ENCODE results near the gene IGF1. TPM values are rescaled to one million over a fixed set of nuclear protein-coding genes. Genes with fewer than 3 reads are reported as not detected.

The IGF1 gene
- total RNA-seq, 4 donors from 2014 or later, result 50.0 to 262 (median 78.1) TPM

DNA sequence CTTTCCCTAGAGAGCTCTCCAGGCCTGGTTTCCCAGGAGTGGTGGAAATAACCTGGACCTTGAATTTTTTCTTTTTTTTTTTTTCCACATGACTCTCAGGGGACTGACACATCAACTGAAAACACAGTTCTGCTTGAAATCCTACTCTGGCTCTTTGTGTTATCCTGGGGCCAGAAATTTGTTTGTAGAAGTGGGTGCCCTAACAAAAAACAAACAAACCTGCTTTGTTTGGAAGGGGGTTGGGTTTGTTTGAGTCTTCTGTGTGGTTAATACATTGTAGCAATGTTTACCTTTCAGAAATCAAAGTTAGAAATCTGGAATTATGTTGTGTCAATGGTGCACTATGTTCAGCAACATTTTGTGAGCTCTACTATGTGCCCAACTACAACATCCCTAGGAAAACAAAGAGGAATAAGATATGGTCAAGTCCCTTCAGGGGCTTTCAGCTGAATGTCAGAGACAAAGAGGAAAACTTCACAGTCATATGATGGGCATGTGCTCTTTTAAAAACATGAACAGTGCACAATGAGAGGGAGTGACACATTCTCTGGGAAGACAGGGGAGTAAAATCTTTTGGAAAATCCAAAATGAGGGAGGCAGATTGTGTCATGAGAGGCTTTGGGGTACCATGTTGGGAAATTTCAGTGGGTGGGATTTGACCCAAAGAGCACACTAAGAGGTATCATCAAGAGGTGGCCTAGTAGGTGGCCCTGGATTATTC lies 1.5 kb upstream of the IGF1 start:
- Histone ChIP-seq H3K27ac (peak overlapping the region in 1 of 4 donors; percentile 40), H3K9me3 (no peaks in the 10 kb centered on the region), H3K27me3 (no peaks in the 10 kb centered on the region), H3K36me3 (no peaks in the 10 kb centered on the region), H3K4me3 (no peak overlapping the region), H3K4me1 (peaks cover 0 to 49% (median 18%) of the 10 kb centered on the region in 4 donors)
- TF ChIP-seq, protein P1, sequence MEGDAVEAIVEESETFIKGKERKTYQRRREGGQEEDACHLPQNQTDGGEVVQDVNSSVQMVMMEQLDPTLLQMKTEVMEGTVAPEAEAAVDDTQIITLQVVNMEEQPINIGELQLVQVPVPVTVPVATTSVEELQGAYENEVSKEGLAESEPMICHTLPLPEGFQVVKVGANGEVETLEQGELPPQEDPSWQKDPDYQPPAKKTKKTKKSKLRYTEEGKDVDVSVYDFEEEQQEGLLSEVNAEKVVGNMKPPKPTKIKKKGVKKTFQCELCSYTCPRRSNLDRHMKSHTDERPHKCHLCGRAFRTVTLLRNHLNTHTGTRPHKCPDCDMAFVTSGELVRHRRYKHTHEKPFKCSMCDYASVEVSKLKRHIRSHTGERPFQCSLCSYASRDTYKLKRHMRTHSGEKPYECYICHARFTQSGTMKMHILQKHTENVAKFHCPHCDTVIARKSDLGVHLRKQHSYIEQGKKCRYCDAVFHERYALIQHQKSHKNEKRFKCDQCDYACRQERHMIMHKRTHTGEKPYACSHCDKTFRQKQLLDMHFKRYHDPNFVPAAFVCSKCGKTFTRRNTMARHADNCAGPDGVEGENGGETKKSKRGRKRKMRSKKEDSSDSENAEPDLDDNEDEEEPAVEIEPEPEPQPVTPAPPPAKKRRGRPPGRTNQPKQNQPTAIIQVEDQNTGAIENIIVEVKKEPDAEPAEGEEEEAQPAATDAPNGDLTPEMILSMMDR (IDR thresholded peaks at IDR 0.05), result no peak
- TF ChIP-seq EP300 (IDR thresholded peaks at IDR 0.05) (no peak), POLR2A (IDR thresholded peaks at IDR 0.05) (no peak)
- no peak for DNase-seq (ENCODE audit: low spot score in 2 of 2)

DNA sequence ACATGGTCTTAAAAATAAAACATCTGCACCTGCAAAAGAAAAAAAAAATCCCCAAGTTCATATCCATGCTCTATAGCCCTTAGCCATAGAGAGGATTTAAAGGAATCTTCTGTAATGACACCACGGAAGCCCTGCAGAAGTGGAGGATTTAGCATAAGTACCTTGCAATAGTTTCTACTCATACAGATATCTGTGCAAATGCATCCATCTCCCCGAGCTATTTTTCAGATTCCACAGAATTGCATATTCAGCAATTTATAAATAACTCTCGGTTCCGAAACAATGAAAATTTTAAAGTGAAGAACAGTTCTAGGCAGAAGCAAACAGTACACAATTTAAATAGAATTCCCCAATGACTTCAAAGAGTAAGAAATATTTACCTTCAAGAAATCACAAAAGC lies 424 bp downstream of the IGF1 start:
- peak overlapping the region in 3 of 4 donors; percentile 9 to 42 (median 10) for H3K4me3 ChIP-seq

DNA sequence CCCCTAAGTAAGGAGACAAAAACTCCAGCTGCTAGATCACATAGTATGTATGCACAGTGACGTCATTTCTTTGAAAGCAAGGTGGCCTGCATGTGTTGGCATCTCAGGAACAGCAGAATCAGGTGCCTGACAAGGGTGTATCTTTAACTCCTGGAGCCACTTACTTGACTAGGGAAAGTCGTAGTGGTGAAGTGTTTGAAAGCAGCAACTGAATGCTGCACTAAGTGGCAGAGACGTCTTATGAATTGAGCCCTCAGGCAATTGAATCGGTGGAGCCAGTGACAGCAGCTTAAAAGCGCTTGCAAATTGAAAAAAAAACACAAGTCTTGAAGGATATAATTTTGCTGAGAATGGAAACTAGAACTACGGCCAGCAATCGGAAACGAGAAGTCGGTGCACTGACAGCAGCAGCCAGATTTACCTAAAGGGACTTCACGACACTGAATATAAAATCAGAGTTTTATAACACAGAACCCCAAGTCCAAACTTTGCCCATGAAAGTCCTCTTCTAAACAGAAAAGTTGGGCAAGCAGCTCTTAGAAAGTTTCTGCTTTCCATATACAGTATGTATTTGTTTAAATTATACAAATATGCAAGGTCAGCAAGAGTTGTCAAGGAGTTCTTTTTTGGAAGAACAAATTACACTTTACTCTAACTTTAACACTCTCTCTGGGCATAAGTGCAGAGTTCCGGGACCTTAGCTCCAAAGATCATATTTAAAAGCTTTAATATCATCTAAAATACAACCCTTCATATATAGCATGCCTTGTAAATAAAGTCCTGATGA lies 1.1 kb downstream of the IGF1 start:
- WGBS, 2 donors, result 9 to 16% methylated on average over 11 of the region's 11 CpGs
- no peak for DNase-seq (ENCODE audit: low spot score in 2 of 2)
- Histone ChIP-seq H3K27me3 (no peaks in the 10 kb centered on the region), H3K4me1 (peaks cover 0 to 41% (median 18%) of the 10 kb centered on the region in 4 donors), H3K4me3 (peak overlapping the region; percentile 6 to 42 (median 19)), H3K36me3 (no peaks in the 10 kb centered on the region), H3K27ac (peak overlapping the region in 3 of 4 donors; percentile 13 to 70 (median 56)), H3K9me3 (no peaks in the 10 kb centered on the region)
- TF ChIP-seq EP300 (IDR thresholded peaks at IDR 0.05), result peak in 1 of 2 donors; percentile 11
- no peak for TF ChIP-seq POLR2A (IDR thresholded peaks at IDR 0.05)

More for the DNA sequence above, 424 bp downstream of the IGF1 start:
- Histone ChIP-seq H3K4me1 (peaks cover 0 to 46% (median 18%) of the 10 kb centered on the region in 4 donors), H3K27ac (peak overlapping the region in 2 of 4 donors; percentile 56 to 70), H3K27me3 (no peaks in the 10 kb centered on the region), H3K36me3 (no peaks in the 10 kb centered on the region), H3K9me3 (no peaks in the 10 kb centered on the region)
- no peak for TF ChIP-seq EP300 (IDR thresholded peaks at IDR 0.05)
- TF ChIP-seq POLR2A (IDR thresholded peaks at IDR 0.05), result no peak
- TF ChIP-seq, protein P1 (IDR thresholded peaks at IDR 0.05), result no peak
- WGBS, 2 donors, result 8 to 20% methylated on average over 4 of the region's 4 CpGs
- DNase-seq (ENCODE audit: low spot score in 2 of 2), result no peak

DNA sequence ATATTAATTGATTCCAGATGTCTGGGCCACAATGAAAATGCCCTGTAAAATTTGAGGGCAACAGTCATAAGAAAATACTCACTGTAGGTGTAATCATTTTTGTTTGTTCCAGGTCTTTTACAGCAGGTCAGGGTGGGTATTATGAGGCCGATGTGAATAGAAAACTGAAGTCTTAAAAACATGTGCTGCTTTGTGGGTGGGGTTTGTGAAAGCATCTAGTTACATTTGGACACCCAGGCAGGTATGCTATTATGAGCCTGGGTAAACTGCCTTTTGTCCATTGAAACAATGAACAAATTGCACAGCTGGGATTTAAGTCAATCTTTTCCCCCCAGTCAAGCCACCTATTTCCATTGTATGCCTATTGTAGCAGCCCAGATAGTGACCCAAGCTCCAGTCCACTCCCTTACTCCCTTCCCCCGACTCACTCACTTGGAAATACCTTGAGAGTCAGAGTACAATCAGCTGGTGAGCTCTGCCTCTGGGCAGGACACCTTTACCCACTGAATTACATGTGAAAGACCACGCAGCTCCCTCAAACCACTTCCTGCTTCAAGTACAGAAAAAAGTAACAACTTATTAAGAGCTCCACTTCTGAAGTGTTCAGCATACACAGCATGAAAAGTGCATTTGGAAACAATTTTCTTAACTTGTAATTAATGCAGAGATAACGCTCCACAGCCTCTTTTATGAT lies 1.8 kb downstream of the IGF1 start:
- TF ChIP-seq, protein P1 (IDR thresholded peaks at IDR 0.05), result no peak
- TF ChIP-seq EP300 (IDR thresholded peaks at IDR 0.05) (no peak), POLR2A (IDR thresholded peaks at IDR 0.05) (no peak)
- 26 to 33% methylated on average over 4 of the region's 4 CpGs for WGBS, 2 donors
- peaks cover 0 to 34% (median 18%) of the 10 kb centered on the region in 4 donors for H3K4me1 ChIP-seq
- no peaks in the 10 kb centered on the region for H3K27me3 ChIP-seq
- H3K9me3 ChIP-seq, result no peaks in the 10 kb centered on the region
- no peaks in the 10 kb centered on the region for H3K36me3 ChIP-seq
- no peak for DNase-seq (ENCODE audit: low spot score in 2 of 2)
- H3K27ac ChIP-seq, result peak overlapping the region in 3 of 4 donors; percentile 13 to 70 (median 56)
- peak overlapping the region in 2 of 4 donors; percentile 28 to 42 for H3K4me3 ChIP-seq

DNA sequence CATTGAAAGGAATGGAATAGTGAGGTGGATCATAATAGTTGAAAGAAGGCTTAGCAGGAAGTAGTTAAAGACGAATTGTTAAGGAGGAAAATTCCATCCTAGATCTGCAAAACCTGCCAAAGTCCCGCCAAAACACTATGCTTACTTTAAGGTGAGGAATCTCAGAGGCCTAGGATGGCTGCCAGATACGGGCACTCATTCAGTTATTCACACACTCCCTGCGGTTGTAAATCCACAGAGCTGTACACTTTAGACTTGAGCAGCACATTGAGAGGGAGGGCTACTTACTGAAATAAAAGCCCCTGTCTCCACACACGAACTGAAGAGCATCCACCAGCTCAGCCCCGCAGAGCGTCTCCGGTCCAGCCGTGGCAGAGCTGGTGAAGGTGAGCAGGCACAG lies 5.0 kb downstream of the IGF1 start:
- TF ChIP-seq, protein P1 (IDR thresholded peaks at IDR 0.05), result no peak
- no peak for TF ChIP-seq EP300 (IDR thresholded peaks at IDR 0.05)
- no peak for TF ChIP-seq POLR2A (IDR thresholded peaks at IDR 0.05)
- H3K27ac ChIP-seq, result no peak overlapping the region
- H3K9me3 ChIP-seq, result no peaks in the 10 kb centered on the region
- H3K27me3 ChIP-seq, result no peaks in the 10 kb centered on the region
- no peaks in the 10 kb centered on the region for H3K36me3 ChIP-seq
- peak overlapping the region in 1 of 4 donors; percentile 11 for H3K4me3 ChIP-seq
- peaks cover 0 to 33% (median 12%) of the 10 kb centered on the region in 4 donors for H3K4me1 ChIP-seq
- WGBS, 2 donors, result 78 to 89% methylated on average over 9 of the region's 9 CpGs
- DNase-seq (ENCODE audit: low spot score in 2 of 2), result no peak

All from tibial nerve (tissue), 4 donors.